ENCODE results near the gene CDKAL1. TPM values are rescaled to one million over a fixed set of nuclear protein-coding genes. Genes with fewer than 3 reads are reported as not detected.

The CDKAL1 gene
- total and polyA plus RNA-seq, 2 donors (not counting 3 experiments of a cell fraction or from before 2014, with no cell fraction given): 6.1 to 20.5 TPM

DNA sequence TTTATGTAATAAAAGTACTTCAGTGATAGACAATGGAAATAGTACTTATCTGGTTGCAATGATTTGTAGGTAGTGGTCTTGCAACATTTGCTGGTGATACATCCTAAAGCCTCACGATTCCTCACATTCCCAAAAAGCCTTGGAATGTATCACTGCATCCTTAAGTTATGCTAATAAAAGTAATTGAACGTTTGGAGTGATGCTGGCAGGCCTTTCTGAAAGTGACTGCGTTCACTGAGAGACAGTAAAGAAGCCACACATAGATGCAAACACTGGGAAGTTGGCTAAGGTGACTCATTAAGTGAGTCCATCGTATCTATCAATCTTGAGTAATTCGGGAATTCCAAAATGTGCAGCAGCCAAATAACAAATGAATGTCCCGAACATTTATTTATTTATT lies 615.2 kb downstream of the CDKAL1 start:
- Histone ChIP-seq H3K4me2 (ENCODE audit: insufficient read depth, low read length) (no peak overlapping the region), H3K27me3 (ENCODE audit: control insufficient read depth in 2 of 2, insufficient read depth in 2 of 2, low read length in 2 of 2) (no peaks in the 10 kb centered on the region), H3K9me1 (replicated peaks; ENCODE audit: control insufficient read depth, extremely low read depth, insufficient read depth, low read length) (no peaks in the 10 kb centered on the region), H3K4me3 (replicated peaks in 1 of 3; ENCODE audit: insufficient read depth in 1 of 3, low read depth in 1 of 3, low read length in 3 of 3) (no peak overlapping the region), H3K36me3 (ENCODE audit: control insufficient read depth in 2 of 2, extremely low read depth in 1 of 2, insufficient read depth in 2 of 2, low read length in 2 of 2) (no peaks in the 10 kb centered on the region), H3K27ac (ENCODE audit: insufficient read depth, low read depth, low read length) (no peak overlapping the region), H2AFZ (ENCODE audit: low read depth, low read length) (no peak overlapping the region), H3K9me3 (replicated peaks; ENCODE audit: control insufficient read depth, insufficient read depth, low read length) (no peaks in the 10 kb centered on the region), H3K9ac (replicated peaks; ENCODE audit: extremely low read depth, insufficient read depth, low read length) (no peak overlapping the region), H3K4me1 (ENCODE audit: control insufficient read depth, extremely low read depth, insufficient read depth, low read length) (no peaks in the 10 kb centered on the region), H3K79me2 (ENCODE audit: control insufficient read depth, insufficient read depth, low read length) (no peaks in the 10 kb centered on the region), H4K20me1 (replicated peaks; ENCODE audit: control insufficient read depth, extremely low read depth, insufficient read depth, low read length) (no peaks in the 10 kb centered on the region)
- POLR2A ChIA-PET: no interaction called here
- intact Hi-C loops (cut with micrococcal nuclease): no loop called here
- dilution Hi-C loops (cut with MboI; ENCODE audit: extremely low pct_ligation_motif_present, low sequenced_read_pairs): no loop called here
- no peak for TF ChIP-seq FOS (IDR thresholded peaks at IDR 0.05; ENCODE audit: borderline replicate concordance, insufficient read depth, low read length)
- TF ChIP-seq, protein P1, sequence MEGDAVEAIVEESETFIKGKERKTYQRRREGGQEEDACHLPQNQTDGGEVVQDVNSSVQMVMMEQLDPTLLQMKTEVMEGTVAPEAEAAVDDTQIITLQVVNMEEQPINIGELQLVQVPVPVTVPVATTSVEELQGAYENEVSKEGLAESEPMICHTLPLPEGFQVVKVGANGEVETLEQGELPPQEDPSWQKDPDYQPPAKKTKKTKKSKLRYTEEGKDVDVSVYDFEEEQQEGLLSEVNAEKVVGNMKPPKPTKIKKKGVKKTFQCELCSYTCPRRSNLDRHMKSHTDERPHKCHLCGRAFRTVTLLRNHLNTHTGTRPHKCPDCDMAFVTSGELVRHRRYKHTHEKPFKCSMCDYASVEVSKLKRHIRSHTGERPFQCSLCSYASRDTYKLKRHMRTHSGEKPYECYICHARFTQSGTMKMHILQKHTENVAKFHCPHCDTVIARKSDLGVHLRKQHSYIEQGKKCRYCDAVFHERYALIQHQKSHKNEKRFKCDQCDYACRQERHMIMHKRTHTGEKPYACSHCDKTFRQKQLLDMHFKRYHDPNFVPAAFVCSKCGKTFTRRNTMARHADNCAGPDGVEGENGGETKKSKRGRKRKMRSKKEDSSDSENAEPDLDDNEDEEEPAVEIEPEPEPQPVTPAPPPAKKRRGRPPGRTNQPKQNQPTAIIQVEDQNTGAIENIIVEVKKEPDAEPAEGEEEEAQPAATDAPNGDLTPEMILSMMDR (IDR thresholded peaks at IDR 0.05; ENCODE audit: extremely low read depth in 1 of 2, insufficient read depth in 1 of 2, low read depth in 1 of 2, low read length in 2 of 2): no peak
- no peak for TF ChIP-seq JUN (IDR thresholded peaks at IDR 0.05; ENCODE audit: borderline replicate concordance, insufficient read depth, insufficient read length, low read depth)
- TF ChIP-seq, protein P2, sequence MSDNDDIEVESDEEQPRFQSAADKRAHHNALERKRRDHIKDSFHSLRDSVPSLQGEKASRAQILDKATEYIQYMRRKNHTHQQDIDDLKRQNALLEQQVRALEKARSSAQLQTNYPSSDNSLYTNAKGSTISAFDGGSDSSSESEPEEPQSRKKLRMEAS (IDR thresholded peaks at IDR 0.05; ENCODE audit: insufficient read depth, insufficient read length): no peak
- no peak for TF ChIP-seq EZH2 (IDR thresholded peaks at IDR 0.05; ENCODE audit: borderline replicate concordance, low read depth, low read length, severe bottlenecking)
- FAIRE-seq: no peak
- CTCF ChIA-PET: no interaction called here
- no TSS peak for BruUV-seq (replicated peaks)
- no peak for DNase-seq (ENCODE audit: low read depth, low spot score)

DNA sequence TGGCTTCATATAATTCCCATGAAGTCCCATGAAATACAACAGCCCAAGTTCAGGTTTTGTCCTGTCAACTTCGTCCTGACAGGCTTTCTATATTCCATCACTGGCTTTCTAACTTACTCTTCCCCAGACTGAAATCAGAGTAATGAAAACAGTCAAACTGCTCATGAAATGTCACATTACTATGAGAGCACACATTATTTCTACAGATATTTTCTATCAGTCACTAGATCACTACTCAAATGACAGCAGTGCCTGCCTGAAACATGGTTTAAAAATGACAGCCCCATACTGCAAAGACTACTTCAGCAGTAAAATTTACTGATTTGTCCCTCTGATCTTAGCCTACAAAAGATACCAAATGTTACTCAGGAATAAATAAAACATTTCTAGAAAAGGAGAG lies 616.4 kb downstream of the CDKAL1 start:
- peak; percentile 33 for FAIRE-seq

More for the DNA sequence above, 616.4 kb downstream of the CDKAL1 start:
- no peaks in the 10 kb centered on the region for H4K20me1 ChIP-seq (replicated peaks; ENCODE audit: control insufficient read depth, extremely low read depth, insufficient read depth, low read length)
- H2AFZ ChIP-seq (ENCODE audit: low read depth, low read length): no peak overlapping the region
- CTCF ChIA-PET: no interaction called here
- H3K9ac ChIP-seq (replicated peaks; ENCODE audit: extremely low read depth, insufficient read depth, low read length): no peak overlapping the region
- H3K27ac ChIP-seq (ENCODE audit: insufficient read depth, low read depth, low read length): no peak overlapping the region
- H3K9me3 ChIP-seq (replicated peaks; ENCODE audit: control insufficient read depth, insufficient read depth, low read length): no peaks in the 10 kb centered on the region
- no TSS peak for BruUV-seq (replicated peaks)
- no peaks in the 10 kb centered on the region for H3K27me3 ChIP-seq (ENCODE audit: control insufficient read depth in 2 of 2, insufficient read depth in 2 of 2, low read length in 2 of 2)
- DNase-seq (ENCODE audit: low read depth, low spot score): no peak
- dilution Hi-C loops (cut with MboI; ENCODE audit: extremely low pct_ligation_motif_present, low sequenced_read_pairs) (no loop called here), intact Hi-C loops (cut with micrococcal nuclease) (no loop called here)
- POLR2A ChIA-PET: no interaction called here
- no peak overlapping the region for H3K4me3 ChIP-seq (replicated peaks in 1 of 3; ENCODE audit: insufficient read depth in 1 of 3, low read depth in 1 of 3, low read length in 3 of 3)
- no peaks in the 10 kb centered on the region for H3K9me1 ChIP-seq (replicated peaks; ENCODE audit: control insufficient read depth, extremely low read depth, insufficient read depth, low read length)
- no peaks in the 10 kb centered on the region for H3K4me1 ChIP-seq (ENCODE audit: control insufficient read depth, extremely low read depth, insufficient read depth, low read length)
- H3K36me3 ChIP-seq (ENCODE audit: control insufficient read depth in 2 of 2, extremely low read depth in 1 of 2, insufficient read depth in 2 of 2, low read length in 2 of 2): no peaks in the 10 kb centered on the region
- no peaks in the 10 kb centered on the region for H3K79me2 ChIP-seq (ENCODE audit: control insufficient read depth, insufficient read depth, low read length)
- TF ChIP-seq MYC (IDR thresholded peaks at IDR 0.05; ENCODE audit: low read depth, low read length): no peak
- TF ChIP-seq FOS (IDR thresholded peaks at IDR 0.05; ENCODE audit: borderline replicate concordance, insufficient read depth, low read length): no peak
- no peak for TF ChIP-seq JUN (IDR thresholded peaks at IDR 0.05; ENCODE audit: borderline replicate concordance, insufficient read depth, insufficient read length, low read depth)
- TF ChIP-seq, protein P2 (IDR thresholded peaks at IDR 0.05; ENCODE audit: insufficient read depth, insufficient read length): no peak
- no peak for TF ChIP-seq POLR2A (IDR thresholded peaks at IDR 0.05; ENCODE audit: low read depth, low read length)
- TF ChIP-seq EZH2 (IDR thresholded peaks at IDR 0.05; ENCODE audit: borderline replicate concordance, low read depth, low read length, severe bottlenecking): no peak
- TF ChIP-seq, protein P1 (IDR thresholded peaks at IDR 0.05; ENCODE audit: extremely low read depth in 1 of 2, insufficient read depth in 1 of 2, low read depth in 1 of 2, low read length in 2 of 2): no peak
- TF ChIP-seq GATA2 (IDR thresholded peaks at IDR 0.05; ENCODE audit: insufficient read depth, insufficient read length, low read depth, low read length): no peak
- no peak for TF ChIP-seq POLR2AphosphoS5 (IDR thresholded peaks at IDR 0.05; ENCODE audit: insufficient read depth, low read depth, low read length)
- H3K4me2 ChIP-seq (ENCODE audit: insufficient read depth, low read length): no peak overlapping the region
